HepG2 (cell line): ENCODE results near the gene PATL2. TPM values are rescaled to one million over a fixed set of nuclear protein-coding genes. Genes with fewer than 3 reads are reported as not detected.

ENCODE experiments used
- CEBPB ChIP-seq: IDR thresholded peaks from 2 replicates; pipeline ENCODE4 v1.6.1; 2011; ENCODE audit warnings: low read depth, low read length, improper control_type of control experiment, borderline replicate concordance
- CEBPG ChIP-seq: IDR thresholded peaks from 2 replicates; pipeline ENCODE4 v1.6.1; 2016
- ELF1 ChIP-seq: sonication (generic); formaldehyde crosslinking; IDR thresholded peaks from 2 replicates; pipeline ENCODE4 v1.4.0; 2020; ENCODE audit warnings: missing genetic modification reagents
- IKZF4 ChIP-seq: sonication (generic); formaldehyde crosslinking; IDR thresholded peaks from 2 replicates; pipeline ENCODE4 v1.5.1; 2020; ENCODE audit warnings: borderline replicate concordance, mild to moderate bottlenecking, low read depth, missing genetic modification reagents; ENCODE audit errors: not compliant biosample characterization
- NR2F1 ChIP-seq, 2 experiments: fragments of 450-650 bp in 1 of 2; formaldehyde crosslinking in 1 of 2; IDR thresholded peaks; 2 replicates each; pipeline versions ENCODE4 v1.5.0 to v1.6.1; 2016 to 2020; ENCODE audit warnings: mild to moderate bottlenecking in 1 of 2, missing compliant biosample characterization in 1 of 2, missing genetic modification reagents in 1 of 2, moderate library complexity in 1 of 2
- SIX4 ChIP-seq: sonication (generic); formaldehyde crosslinking; IDR thresholded peaks from 2 replicates; pipeline ENCODE4 v1.4.0; 2020; ENCODE audit warnings: missing genetic modification reagents
- TAF15 ChIP-seq: fragments of 200-400 bp; formaldehyde crosslinking; IDR thresholded peaks from one replicate; pipeline ENCODE4 v1.6.1; 2018; ENCODE audit warnings: mild to moderate bottlenecking, low read depth, low read length; ENCODE audit not compliant: poor library complexity, severe bottlenecking
- ZNF17 ChIP-seq: sonication (generic); formaldehyde crosslinking; IDR thresholded peaks from 2 replicates; pipeline ENCODE4 v1.5.0; 2020; ENCODE audit warnings: mild to moderate bottlenecking, missing genetic modification reagents
- polyA plus RNA-seq, 8 experiments: library from polyadenylated mRNA; depleted of rRNA in 3 of 8; stranded (reverse) in 7 of 8; unstranded in 1 of 8; fragments of >200 nt; fragmentation: Illumina TruSeq in 4 of 8; extraction: Trizol in 4 of 8; gene quantifications; 2 replicates each; pipeline versions ENCODE4 v1.2.1 to v1.2.3, GENCODE V29; 2011 to 2016; ENCODE audit warnings: low read depth in 4 of 8, missing spikeins in 1 of 8, mixed read lengths in 1 of 8; ENCODE audit not compliant: insufficient read depth in 1 of 8
- total RNA-seq, 5 experiments: library from RNA; depleted of rRNA; stranded (reverse); fragments of >200 nt; fragmentation: Illumina TruSeq; extraction: Trizol; gene quantifications; 2 replicates each; pipeline ENCODE4 v1.2.3, GENCODE V29; 2016; ENCODE audit warnings: low read depth in 1 of 5
- TF ChIP-seq, protein P1 (sequence below): sonication (generic); formaldehyde crosslinking; IDR thresholded peaks from 2 replicates; pipeline ENCODE4 v1.5.0; 2020; ENCODE audit warnings: mild to moderate bottlenecking, missing genetic modification reagents
- TF ChIP-seq, protein P2 (sequence below): sonication (generic); formaldehyde crosslinking; IDR thresholded peaks from 2 replicates; pipeline ENCODE4 v1.5.1; 2020; ENCODE audit warnings: mild to moderate bottlenecking, missing genetic modification reagents, borderline replicate concordance
- TF ChIP-seq, protein P3 (sequence below): sonication (generic); formaldehyde crosslinking; IDR thresholded peaks from 2 replicates; pipeline ENCODE4 v1.8.0; 2022; ENCODE audit warnings: missing genetic modification reagents, mild to moderate bottlenecking, moderate library complexity, borderline replicate concordance
- TF ChIP-seq, protein P4 (sequence below): sonication (generic); formaldehyde crosslinking; conservative IDR thresholded peaks from 2 replicates; pipeline ENCODE4 v1.8.0; 2022; ENCODE audit warnings: mild to moderate bottlenecking, moderate library complexity, missing genetic modification reagents

The PATL2 gene
- total and polyA plus RNA-seq, 2 of the 13 experiments (the other 11 are each of a cell fraction or from before 2014, with no cell fraction given): 0.15 to 0.53 TPM

DNA sequence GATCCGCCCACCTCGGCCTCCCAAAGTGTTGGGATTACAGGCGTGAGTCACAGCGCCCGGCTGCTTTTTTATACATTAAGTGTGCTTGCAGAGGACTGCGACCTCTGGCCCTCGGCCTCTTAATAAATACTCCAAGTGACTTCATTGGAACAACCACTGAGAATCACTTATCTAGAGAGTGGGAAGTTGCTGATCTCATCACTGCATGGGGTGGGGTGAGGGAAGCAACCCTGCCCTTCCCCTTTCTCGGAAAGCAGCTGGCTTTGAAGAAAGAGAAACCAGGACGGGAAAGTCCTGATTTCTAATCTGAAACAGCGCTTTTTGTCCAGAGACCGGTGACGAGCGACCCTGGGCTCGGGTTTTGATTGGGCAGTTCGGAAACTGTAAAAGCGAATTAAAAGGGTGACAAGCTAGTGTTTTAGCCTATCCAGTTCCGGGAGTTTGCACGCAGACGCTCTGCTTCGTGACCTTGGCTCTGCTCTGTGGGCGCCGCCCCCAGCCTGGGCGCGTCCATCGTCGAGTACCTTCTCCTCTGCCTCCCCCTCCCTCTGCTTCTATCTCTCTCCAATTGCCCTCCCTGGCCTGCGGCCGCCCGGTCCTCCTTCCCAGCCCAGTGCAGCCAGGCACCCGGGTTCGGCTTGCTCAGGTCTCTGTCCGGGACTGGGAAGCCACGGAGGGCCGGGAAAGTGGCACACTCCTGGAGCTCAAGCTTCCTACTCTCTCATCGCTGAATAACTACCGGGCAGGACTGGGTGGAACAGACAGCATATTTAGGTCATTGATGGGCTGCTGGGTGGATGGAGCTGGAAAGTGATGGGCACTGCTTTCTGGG lies 17.7 kb upstream of the PATL2 start (continued):
- no peak for TF ChIP-seq CEBPB
- peak; percentile 22 to 76; a peak in 2 of 4 replicates for TF ChIP-seq NR2F1 (CRISPR knock-in tag; IDR thresholded peaks at IDR 0.05)
- TF ChIP-seq, protein P1, sequence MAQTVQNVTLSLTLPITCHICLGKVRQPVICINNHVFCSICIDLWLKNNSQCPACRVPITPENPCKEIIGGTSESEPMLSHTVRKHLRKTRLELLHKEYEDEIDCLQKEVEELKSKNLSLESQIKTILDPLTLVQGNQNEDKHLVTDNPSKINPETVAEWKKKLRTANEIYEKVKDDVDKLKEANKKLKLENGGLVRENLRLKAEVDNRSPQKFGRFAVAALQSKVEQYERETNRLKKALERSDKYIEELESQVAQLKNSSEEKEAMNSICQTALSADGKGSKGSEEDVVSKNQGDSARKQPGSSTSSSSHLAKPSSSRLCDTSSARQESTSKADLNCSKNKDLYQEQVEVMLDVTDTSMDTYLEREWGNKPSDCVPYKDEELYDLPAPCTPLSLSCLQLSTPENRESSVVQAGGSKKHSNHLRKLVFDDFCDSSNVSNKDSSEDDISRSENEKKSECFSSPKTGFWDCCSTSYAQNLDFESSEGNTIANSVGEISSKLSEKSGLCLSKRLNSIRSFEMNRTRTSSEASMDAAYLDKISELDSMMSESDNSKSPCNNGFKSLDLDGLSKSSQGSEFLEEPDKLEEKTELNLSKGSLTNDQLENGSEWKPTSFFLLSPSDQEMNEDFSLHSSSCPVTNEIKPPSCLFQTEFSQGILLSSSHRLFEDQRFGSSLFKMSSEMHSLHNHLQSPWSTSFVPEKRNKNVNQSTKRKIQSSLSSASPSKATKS (CRISPR knock-in tag): no peak
- TF ChIP-seq SIX4: no peak
- TF ChIP-seq, protein P2, sequence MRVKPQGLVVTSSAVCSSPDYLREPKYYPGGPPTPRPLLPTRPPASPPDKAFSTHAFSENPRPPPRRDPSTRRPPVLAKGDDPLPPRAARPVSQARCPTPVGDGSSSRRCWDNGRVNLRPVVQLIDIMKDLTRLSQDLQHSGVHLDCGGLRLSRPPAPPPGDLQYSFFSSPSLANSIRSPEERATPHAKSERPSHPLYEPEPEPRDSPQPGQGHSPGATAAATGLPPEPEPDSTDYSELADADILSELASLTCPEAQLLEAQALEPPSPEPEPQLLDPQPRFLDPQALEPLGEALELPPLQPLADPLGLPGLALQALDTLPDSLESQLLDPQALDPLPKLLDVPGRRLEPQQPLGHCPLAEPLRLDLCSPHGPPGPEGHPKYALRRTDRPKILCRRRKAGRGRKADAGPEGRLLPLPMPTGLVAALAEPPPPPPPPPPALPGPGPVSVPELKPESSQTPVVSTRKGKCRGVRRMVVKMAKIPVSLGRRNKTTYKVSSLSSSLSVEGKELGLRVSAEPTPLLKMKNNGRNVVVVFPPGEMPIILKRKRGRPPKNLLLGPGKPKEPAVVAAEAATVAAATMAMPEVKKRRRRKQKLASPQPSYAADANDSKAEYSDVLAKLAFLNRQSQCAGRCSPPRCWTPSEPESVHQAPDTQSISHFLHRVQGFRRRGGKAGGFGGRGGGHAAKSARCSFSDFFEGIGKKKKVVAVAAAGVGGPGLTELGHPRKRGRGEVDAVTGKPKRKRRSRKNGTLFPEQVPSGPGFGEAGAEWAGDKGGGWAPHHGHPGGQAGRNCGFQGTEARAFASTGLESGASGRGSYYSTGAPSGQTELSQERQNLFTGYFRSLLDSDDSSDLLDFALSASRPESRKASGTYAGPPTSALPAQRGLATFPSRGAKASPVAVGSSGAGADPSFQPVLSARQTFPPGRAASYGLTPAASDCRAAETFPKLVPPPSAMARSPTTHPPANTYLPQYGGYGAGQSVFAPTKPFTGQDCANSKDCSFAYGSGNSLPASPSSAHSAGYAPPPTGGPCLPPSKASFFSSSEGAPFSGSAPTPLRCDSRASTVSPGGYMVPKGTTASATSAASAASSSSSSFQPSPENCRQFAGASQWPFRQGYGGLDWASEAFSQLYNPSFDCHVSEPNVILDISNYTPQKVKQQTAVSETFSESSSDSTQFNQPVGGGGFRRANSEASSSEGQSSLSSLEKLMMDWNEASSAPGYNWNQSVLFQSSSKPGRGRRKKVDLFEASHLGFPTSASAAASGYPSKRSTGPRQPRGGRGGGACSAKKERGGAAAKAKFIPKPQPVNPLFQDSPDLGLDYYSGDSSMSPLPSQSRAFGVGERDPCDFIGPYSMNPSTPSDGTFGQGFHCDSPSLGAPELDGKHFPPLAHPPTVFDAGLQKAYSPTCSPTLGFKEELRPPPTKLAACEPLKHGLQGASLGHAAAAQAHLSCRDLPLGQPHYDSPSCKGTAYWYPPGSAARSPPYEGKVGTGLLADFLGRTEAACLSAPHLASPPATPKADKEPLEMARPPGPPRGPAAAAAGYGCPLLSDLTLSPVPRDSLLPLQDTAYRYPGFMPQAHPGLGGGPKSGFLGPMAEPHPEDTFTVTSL (CRISPR knock-in tag): peak; percentile 56; the same call in 1 of the 2 replicates
- no peak for TF ChIP-seq ZNF17 (CRISPR knock-in tag)
- TF ChIP-seq, protein P3, sequence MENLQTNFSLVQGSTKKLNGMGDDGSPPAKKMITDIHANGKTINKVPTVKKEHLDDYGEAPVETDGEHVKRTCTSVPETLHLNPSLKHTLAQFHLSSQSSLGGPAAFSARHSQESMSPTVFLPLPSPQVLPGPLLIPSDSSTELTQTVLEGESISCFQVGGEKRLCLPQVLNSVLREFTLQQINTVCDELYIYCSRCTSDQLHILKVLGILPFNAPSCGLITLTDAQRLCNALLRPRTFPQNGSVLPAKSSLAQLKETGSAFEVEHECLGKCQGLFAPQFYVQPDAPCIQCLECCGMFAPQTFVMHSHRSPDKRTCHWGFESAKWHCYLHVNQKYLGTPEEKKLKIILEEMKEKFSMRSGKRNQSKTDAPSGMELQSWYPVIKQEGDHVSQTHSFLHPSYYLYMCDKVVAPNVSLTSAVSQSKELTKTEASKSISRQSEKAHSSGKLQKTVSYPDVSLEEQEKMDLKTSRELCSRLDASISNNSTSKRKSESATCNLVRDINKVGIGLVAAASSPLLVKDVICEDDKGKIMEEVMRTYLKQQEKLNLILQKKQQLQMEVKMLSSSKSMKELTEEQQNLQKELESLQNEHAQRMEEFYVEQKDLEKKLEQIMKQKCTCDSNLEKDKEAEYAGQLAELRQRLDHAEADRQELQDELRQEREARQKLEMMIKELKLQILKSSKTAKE (CRISPR knock-in tag): no peak
- TF ChIP-seq CEBPG (CRISPR knock-in tag): no peak
- no peak for TF ChIP-seq TAF15
- peak; percentile 77 for TF ChIP-seq ELF1
- TF ChIP-seq IKZF4 (CRISPR knock-in tag): no peak
- TF ChIP-seq, protein P4, sequence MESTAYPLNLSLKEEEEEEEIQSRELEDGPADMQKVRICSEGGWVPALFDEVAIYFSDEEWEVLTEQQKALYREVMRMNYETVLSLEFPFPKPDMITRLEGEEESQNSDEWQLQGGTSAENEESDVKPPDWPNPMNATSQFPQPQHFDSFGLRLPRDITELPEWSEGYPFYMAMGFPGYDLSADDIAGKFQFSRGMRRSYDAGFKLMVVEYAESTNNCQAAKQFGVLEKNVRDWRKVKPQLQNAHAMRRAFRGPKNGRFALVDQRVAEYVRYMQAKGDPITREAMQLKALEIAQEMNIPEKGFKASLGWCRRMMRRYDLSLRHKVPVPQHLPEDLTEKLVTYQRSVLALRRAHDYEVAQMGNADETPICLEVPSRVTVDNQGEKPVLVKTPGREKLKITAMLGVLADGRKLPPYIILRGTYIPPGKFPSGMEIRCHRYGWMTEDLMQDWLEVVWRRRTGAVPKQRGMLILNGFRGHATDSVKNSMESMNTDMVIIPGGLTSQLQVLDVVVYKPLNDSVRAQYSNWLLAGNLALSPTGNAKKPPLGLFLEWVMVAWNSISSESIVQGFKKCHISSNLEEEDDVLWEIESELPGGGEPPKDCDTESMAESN: peak; percentile 73; the same call in 1 of the 2 replicates
